Transverse colon (tissue), 4 donors: ENCODE data around the gene OGG1. TPM values are rescaled to one million over a fixed set of nuclear protein-coding genes. Genes with fewer than 3 reads are reported as not detected.

Source experiments
- DNase-seq: peaks from one replicate; pipeline ENCODE4 v3.0.0-alpha.2; 2019
- H3K27ac ChIP-seq, 4 donors: fragments of 200-600 bp; sonication (generic); 2 replicates each; pipeline ENCODE4 v1.5.1; 2016 to 2018; ENCODE audit warnings: inconsistent platforms in 4 of 4
- H3K27me3 ChIP-seq: fragments of 200-600 bp; sonication (generic); 2 replicates; pipeline ENCODE4 v1.5.1; 2017; ENCODE audit warnings: inconsistent platforms
- H3K36me3 ChIP-seq, 4 donors: fragments of 200-600 bp; sonication (generic); 2 replicates each; pipeline ENCODE4 v1.5.1; 2017 to 2019; ENCODE audit warnings: inconsistent platforms in 4 of 4
- H3K4me1 ChIP-seq, 4 donors: fragments of 200-600 bp; sonication (generic); 2 replicates each; pipeline ENCODE4 v1.5.1; 2017 to 2020; ENCODE audit warnings: inconsistent platforms in 4 of 4
- H3K4me3 ChIP-seq, 4 donors: fragments of 200-600 bp; sonication (generic); 1 replicate in 1 of 4; 2 replicates in 3 of 4; pipeline versions ENCODE4 v1.5.1 to v1.6.1; 2017 to 2019; ENCODE audit warnings: inconsistent platforms in 4 of 4
- H3K9me3 ChIP-seq, 2 donors: fragments of 200-600 bp; sonication (generic); 2 replicates each; pipeline ENCODE4 v1.5.1; 2017 to 2019; ENCODE audit warnings: inconsistent platforms in 2 of 2
- CTCF ChIP-seq, 5 experiments: fragments of 200-600 bp in 3 of 5; fragments of 450-650 bp in 2 of 5; sonication (generic) in 3 of 5; IDR thresholded peaks; 1 replicate in 2 of 5; 2 replicates in 3 of 5; pipeline ENCODE4 v1.5.1; 2016 to 2017; ENCODE audit warnings: antibody characterized with exemption in 5 of 5, inconsistent platforms in 3 of 5, mild to moderate bottlenecking in 2 of 5, moderate library complexity in 1 of 5
- EP300 ChIP-seq: sonication (generic); formaldehyde crosslinking; IDR thresholded peaks from one replicate; pipeline ENCODE4 v1.6.1; 2017; ENCODE audit warnings: antibody characterized with exemption, low read depth
- POLR2A ChIP-seq: fragments of 450-650 bp; IDR thresholded peaks from one replicate; pipeline ENCODE4 v1.6.1; 2016; ENCODE audit warnings: antibody characterized with exemption, mild to moderate bottlenecking, moderate library complexity
- POLR2AphosphoS5 ChIP-seq, 3 donors: sonication (generic); formaldehyde crosslinking; IDR thresholded peaks; one replicate each; pipeline ENCODE4 v1.6.1; 2016; ENCODE audit warnings: antibody characterized with exemption in 3 of 3
- WGBS, 2 donors: methylation state at CpG; one replicate each; pipeline ENCODE4 v1.1.5; 2018; ENCODE audit warnings: low coverage in 1 of 2; 5-methylcytosine and 5-hydroxymethylcytosine counted together
- in situ Hi-C, 4 donors: fragments of 200-750 bp; cut with MboI; loops; one replicate each; pipeline versions ENCODE4 v1.15.0 to v1.15.1; 2017; ENCODE audit warnings: low sequenced_read_pairs in 3 of 4, low pct_ligation_motif_present in 1 of 4, low pct_unique_long_range_greater_than_20kb in 1 of 4
- intact Hi-C: fragments of 100-400 bp; cut with DNase I; formaldehyde crosslinking; loops from one replicate; pipeline ENCODE4 v1.15.1; 2023; ENCODE audit warnings: low total_unique reads
- total RNA-seq, 4 donors: library from RNA; depleted of rRNA; stranded (reverse); fragments of >200 nt; gene quantifications; one replicate each; pipeline ENCODE4 v1.1.0, GENCODE V29; 2016

OGG1 gene
- total RNA-seq, 4 donors from 2014 or later = 27.8 to 69.5 (median 39.7) TPM

- in situ Hi-C loops = no loop called here
- TF ChIP-seq CTCF (IDR thresholded peaks at IDR 0.05) = no peak
- TF ChIP-seq POLR2A = no peak
- TF ChIP-seq POLR2AphosphoS5 (IDR thresholded peaks at IDR 0.05) = no peak
- no peak for TF ChIP-seq EP300
- intact Hi-C loops = no loop called here
- H3K27ac ChIP-seq = no peak overlapping the region
- H3K4me1 ChIP-seq = no peaks in the 10 kb centered on the region
- DNase-seq = no peak
- 100% methylated on average over 1 of the region's 1 CpG; no CpG with 5 or more reads in 1 of the 2 donors for WGBS, 2 donors
- H3K36me3 ChIP-seq = peaks cover 0 to 97% (median 47%) of the 10 kb centered on the region in 4 donors
- no peak overlapping the region for H3K4me3 ChIP-seq
- no peaks in the 10 kb centered on the region for H3K9me3 ChIP-seq
- no peaks in the 10 kb centered on the region for H3K27me3 ChIP-seq
These were observed 7.2 kb upstream of the OGG1 start for GRCh38 chr3:9742560-9742959.

- Histone ChIP-seq H3K4me3 (no peak overlapping the region), H3K36me3 (peaks cover 0 to 89% (median 47%) of the 10 kb centered on the region in 4 donors), H3K27ac (no peak overlapping the region), H3K27me3 (no peaks in the 10 kb centered on the region), H3K4me1 (peaks cover 0 to 2% (median 0%) of the 10 kb centered on the region in 4 donors), H3K9me3 (no peaks in the 10 kb centered on the region)
- no peak for TF ChIP-seq POLR2A
- TF ChIP-seq POLR2AphosphoS5 (IDR thresholded peaks at IDR 0.05) = no peak
- TF ChIP-seq CTCF (IDR thresholded peaks at IDR 0.05) = no peak
- TF ChIP-seq EP300 = no peak
- in situ Hi-C loops = no loop called here
- DNase-seq = no peak
- WGBS, 2 donors = 96% methylated on average over 18 of the region's 18 CpGs; no CpG with 5 or more reads in 1 of the 2 donors
- intact Hi-C loops = no loop called here
These were observed 6.2 kb upstream of the OGG1 start for GRCh38 chr3:9743548-9743947.

- Histone ChIP-seq H3K27ac (no peak overlapping the region), H3K27me3 (no peaks in the 10 kb centered on the region), H3K9me3 (no peaks in the 10 kb centered on the region), H3K36me3 (peaks cover 0 to 83% (median 44%) of the 10 kb centered on the region in 4 donors), H3K4me3 (no peak overlapping the region), H3K4me1 (peaks cover 3 to 8% (median 5%) of the 10 kb centered on the region in 4 donors)
- no peak for DNase-seq
- 91% methylated on average over 13 of the region's 13 CpGs; no CpG with 5 or more reads in 1 of the 2 donors for WGBS, 2 donors
- TF ChIP-seq POLR2A (no peak), EP300 (no peak), POLR2AphosphoS5 (IDR thresholded peaks at IDR 0.05) (no peak), CTCF (IDR thresholded peaks at IDR 0.05) (no peak)
- in situ Hi-C loops (no loop called here), intact Hi-C loops (no loop called here)
These were observed 5.6 kb upstream of the OGG1 start for GRCh38 chr3:9744162-9744561.

GRCh38 chr3:9745521-9745920, 4.2 kb upstream of the OGG1 start:
- intact Hi-C loops (no loop called here), in situ Hi-C loops (no loop called here)
- H3K27ac ChIP-seq = no peak overlapping the region
- H3K27me3 ChIP-seq = no peaks in the 10 kb centered on the region
- no peak for DNase-seq
- no peaks in the 10 kb centered on the region for H3K9me3 ChIP-seq
- 88% methylated on average over 12 of the region's 12 CpGs; no CpG with 5 or more reads in 1 of the 2 donors for WGBS, 2 donors
- TF ChIP-seq CTCF (IDR thresholded peaks at IDR 0.05) (no peak), EP300 (no peak), POLR2AphosphoS5 (IDR thresholded peaks at IDR 0.05) (no peak), POLR2A (no peak)
- H3K4me1 ChIP-seq = peaks cover 6 to 13% (median 11%) of the 10 kb centered on the region in 4 donors
- no peak overlapping the region for H3K4me3 ChIP-seq
- peaks cover 0 to 70% (median 37%) of the 10 kb centered on the region in 4 donors for H3K36me3 ChIP-seq
